HepG2 (cell line): Measurements from ENCODE around the gene RPL36. TPM values are rescaled to one million over a fixed set of nuclear protein-coding genes. Genes with fewer than 3 reads are reported as not detected.
A peak's percentile ranks its signal among the peaks of the same experiment; 100 is the strongest.

Experiments
- CSRNP2 ChIP-seq: sonication (generic); formaldehyde crosslinking; conservative IDR thresholded peaks from 2 replicates; pipeline ENCODE4 v1.8.0; 2022; ENCODE audit warnings: low read depth, missing genetic modification reagents
- DPF2 ChIP-seq: sonication (generic); formaldehyde crosslinking; IDR thresholded peaks from 2 replicates; pipeline ENCODE4 v1.4.0; 2020; ENCODE audit warnings: mild to moderate bottlenecking, low read depth, missing genetic modification reagents, borderline replicate concordance
- FOXP4 ChIP-seq: sonication (generic); formaldehyde crosslinking; IDR thresholded peaks from 2 replicates; pipeline ENCODE4 v1.4.0; 2020; ENCODE audit warnings: missing genetic modification reagents
- HCFC1 ChIP-seq: fragments of 150-350 bp; IDR thresholded peaks from 2 replicates; pipeline ENCODE4 v1.6.1; 2014; ENCODE audit warnings: low read depth, low read length
- HIC2 ChIP-seq: sonication (generic); formaldehyde crosslinking; IDR thresholded peaks from 2 replicates; pipeline ENCODE4 v1.9.0; 2022; ENCODE audit warnings: low read depth, missing genetic modification reagents
- MED13 ChIP-seq: sonication (generic); formaldehyde crosslinking; IDR thresholded peaks from 2 replicates; pipeline ENCODE4 v1.5.0; 2020; ENCODE audit warnings: missing genetic modification reagents
- ZFYVE20 ChIP-seq: sonication (generic); formaldehyde crosslinking; IDR thresholded peaks from 2 replicates; pipeline ENCODE4 v1.8.0; 2023; ENCODE audit warnings: low read depth, mild to moderate bottlenecking, moderate library complexity, missing genetic modification reagents, borderline replicate concordance
- ZNF142 ChIP-seq: sonication (generic); formaldehyde crosslinking; IDR thresholded peaks from 2 replicates; pipeline ENCODE4 v1.4.0; 2020; ENCODE audit warnings: missing genetic modification reagents
- ZNF292 ChIP-seq: sonication (generic); formaldehyde crosslinking; IDR thresholded peaks from 2 replicates; pipeline ENCODE4 v1.8.1; 2022; ENCODE audit warnings: mild to moderate bottlenecking, low read depth, missing genetic modification reagents, borderline replicate concordance
- polyA plus RNA-seq, 8 experiments: library from polyadenylated mRNA; depleted of rRNA in 3 of 8; stranded (reverse) in 7 of 8; unstranded in 1 of 8; fragments of >200 nt; fragmentation: Illumina TruSeq in 4 of 8; extraction: Trizol in 4 of 8; gene quantifications; 2 replicates each; pipeline versions ENCODE4 v1.2.1 to v1.2.3, GENCODE V29; 2011 to 2016; ENCODE audit warnings: low read depth in 4 of 8, missing spikeins in 1 of 8, mixed read lengths in 1 of 8; ENCODE audit not compliant: insufficient read depth in 1 of 8
- total RNA-seq, 5 experiments: library from RNA; depleted of rRNA; stranded (reverse); fragments of >200 nt; fragmentation: Illumina TruSeq; extraction: Trizol; gene quantifications; 2 replicates each; pipeline ENCODE4 v1.2.3, GENCODE V29; 2016; ENCODE audit warnings: low read depth in 1 of 5
- TF ChIP-seq, protein P1 (sequence below): IDR thresholded peaks from 2 replicates; pipeline ENCODE4 v1.6.1; 2016; ENCODE audit warnings: low read depth, control low read depth
- TF ChIP-seq, protein P2 (sequence below): IDR thresholded peaks from 2 replicates; pipeline ENCODE4 v1.6.1; 2018; ENCODE audit warnings: missing genetic modification reagents

RPL36 gene
- total and polyA plus RNA-seq, 2 of the 13 experiments (the other 11 are each of a cell fraction or from before 2014, with no cell fraction given), result 706 to 740 TPM

- 0 out of 2 replicates have a peak, but pooled peaks have one; percentile 29 for TF ChIP-seq CSRNP2 (CRISPR knock-in tag)
- TF ChIP-seq ZFYVE20 (CRISPR knock-in tag), result 0 out of 2 replicates have a peak, but pooled peaks have one; percentile 57
- TF ChIP-seq HCFC1, result peak; percentile 56; the same call in 1 of the 2 replicates
- TF ChIP-seq ZNF292 (CRISPR knock-in tag), result no peak; the same call in 1 of the 2 replicates
- peak; percentile 49; the same call in 1 of the 2 replicates for TF ChIP-seq MED13
- peak; percentile 54 for TF ChIP-seq FOXP4 (CRISPR knock-in tag)
- TF ChIP-seq, protein P1, sequence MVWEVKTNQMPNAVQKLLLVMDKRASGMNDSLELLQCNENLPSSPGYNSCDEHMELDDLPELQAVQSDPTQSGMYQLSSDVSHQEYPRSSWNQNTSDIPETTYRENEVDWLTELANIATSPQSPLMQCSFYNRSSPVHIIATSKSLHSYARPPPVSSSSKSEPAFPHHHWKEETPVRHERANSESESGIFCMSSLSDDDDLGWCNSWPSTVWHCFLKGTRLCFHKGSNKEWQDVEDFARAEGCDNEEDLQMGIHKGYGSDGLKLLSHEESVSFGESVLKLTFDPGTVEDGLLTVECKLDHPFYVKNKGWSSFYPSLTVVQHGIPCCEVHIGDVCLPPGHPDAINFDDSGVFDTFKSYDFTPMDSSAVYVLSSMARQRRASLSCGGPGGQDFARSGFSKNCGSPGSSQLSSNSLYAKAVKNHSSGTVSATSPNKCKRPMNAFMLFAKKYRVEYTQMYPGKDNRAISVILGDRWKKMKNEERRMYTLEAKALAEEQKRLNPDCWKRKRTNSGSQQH (CRISPR knock-in tag), result peak; percentile 77; the same call in 1 of the 2 replicates
- no peak; the same call in 1 of the 2 replicates for TF ChIP-seq HIC2
- TF ChIP-seq, protein P2, sequence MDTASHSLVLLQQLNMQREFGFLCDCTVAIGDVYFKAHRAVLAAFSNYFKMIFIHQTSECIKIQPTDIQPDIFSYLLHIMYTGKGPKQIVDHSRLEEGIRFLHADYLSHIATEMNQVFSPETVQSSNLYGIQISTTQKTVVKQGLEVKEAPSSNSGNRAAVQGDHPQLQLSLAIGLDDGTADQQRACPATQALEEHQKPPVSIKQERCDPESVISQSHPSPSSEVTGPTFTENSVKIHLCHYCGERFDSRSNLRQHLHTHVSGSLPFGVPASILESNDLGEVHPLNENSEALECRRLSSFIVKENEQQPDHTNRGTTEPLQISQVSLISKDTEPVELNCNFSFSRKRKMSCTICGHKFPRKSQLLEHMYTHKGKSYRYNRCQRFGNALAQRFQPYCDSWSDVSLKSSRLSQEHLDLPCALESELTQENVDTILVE (CRISPR knock-in tag), result peak; percentile 61
- peak; percentile 31; the same call in 1 of the 2 replicates for TF ChIP-seq DPF2 (CRISPR knock-in tag)
- TF ChIP-seq ZNF142 (CRISPR knock-in tag), result peak; percentile 77
Observed at GRCh38 chr19:5690125-5690954, at the start of gene RPL36 (continued).
